Measurements from ENCODE around the gene CCDC63. TPM values are rescaled to one million over a fixed set of nuclear protein-coding genes. Genes with fewer than 3 reads are reported as not detected.

The CCDC63 gene
- total RNA-seq, 2 experiments from 2014 or later, result not detected

- no TSS peak for BruUV-seq (replicated peaks)
- ChIA-PET POLR2A (interaction anchor here (0.6 kb wide), 1 partner anchor 12 kb away, joined by 3 read pairs; no protein-coding TSS in a partner anchor), CTCF (ENCODE audit: unreplicated experiment) (interaction anchor here (0.6 kb wide), 1 partner anchor 17 kb away, joined by 3 read pairs; no protein-coding TSS in a partner anchor)
- no peaks in the 10 kb centered on the region for H3K4me1 ChIP-seq (ENCODE audit: insufficient read depth, low read length, poor library complexity, severe bottlenecking)
- H3K36me3 ChIP-seq (ENCODE audit: insufficient read depth, low read length), result no peaks in the 10 kb centered on the region
- no peaks in the 10 kb centered on the region for H3K79me2 ChIP-seq (ENCODE audit: insufficient read depth, low read depth, low read length)
- H3K9me2 ChIP-seq (ENCODE audit: insufficient read depth, low read length), result no peaks in the 10 kb centered on the region
- H2AFZ ChIP-seq (ENCODE audit: low read length), result no peak overlapping the region
- no peak for DNase-seq (ENCODE audit: low spot score)
- TF ChIP-seq CTCF (conservative IDR thresholded peaks at IDR 0.05; ENCODE audit: low read length) (no peak), EZH2phosphoT487 (IDR thresholded peaks at IDR 0.05; ENCODE audit: borderline replicate concordance, low read depth, low read length) (no peak)
- H3K9me3 ChIP-seq (ENCODE audit: low read length), result no peaks in the 10 kb centered on the region
- no peak overlapping the region for H3K4me3 ChIP-seq (ENCODE audit: low read depth, low read length, poor library complexity, severe bottlenecking)
- H3K4me2 ChIP-seq (ENCODE audit: low read length), result no peak overlapping the region
- no peak overlapping the region for H3K27ac ChIP-seq (ENCODE audit: low read depth, low read length, poor library complexity, severe bottlenecking)
- H4K20me1 ChIP-seq (ENCODE audit: insufficient read depth, low read length), result no peaks in the 10 kb centered on the region
- intact Hi-C loops (cut with micrococcal nuclease; ENCODE audit: unreplicated experiment), result no loop called here
These were observed 77.0 kb downstream of the CCDC63 start for GRCh38 chr12:110923692-110924334.

GRCh38 chr12:110927546-110927945 lies 80.8 kb downstream of the CCDC63 start:
- no TSS peak for BruUV-seq (replicated peaks)
- intact Hi-C loops (cut with micrococcal nuclease; ENCODE audit: unreplicated experiment), result no loop called here
- Histone ChIP-seq H3K79me2 (ENCODE audit: insufficient read depth, low read depth, low read length) (no peaks in the 10 kb centered on the region), H2AFZ (ENCODE audit: low read length) (no peak overlapping the region), H3K4me2 (ENCODE audit: low read length) (no peak overlapping the region), H3K9me3 (ENCODE audit: low read length) (no peaks in the 10 kb centered on the region), H3K9me2 (ENCODE audit: insufficient read depth, low read length) (no peaks in the 10 kb centered on the region), H3K4me3 (ENCODE audit: low read depth, low read length, poor library complexity, severe bottlenecking) (no peak overlapping the region), H3K27ac (ENCODE audit: low read depth, low read length, poor library complexity, severe bottlenecking) (no peak overlapping the region), H3K4me1 (ENCODE audit: insufficient read depth, low read length, poor library complexity, severe bottlenecking) (no peaks in the 10 kb centered on the region), H3K36me3 (ENCODE audit: insufficient read depth, low read length) (no peaks in the 10 kb centered on the region), H4K20me1 (ENCODE audit: insufficient read depth, low read length) (no peaks in the 10 kb centered on the region)
- DNase-seq (ENCODE audit: low spot score), result no peak
- CTCF ChIA-PET (ENCODE audit: unreplicated experiment), result no interaction called here
- POLR2A ChIA-PET, result no interaction called here
- TF ChIP-seq CTCF (conservative IDR thresholded peaks at IDR 0.05; ENCODE audit: low read length), result no peak
- TF ChIP-seq EZH2phosphoT487 (IDR thresholded peaks at IDR 0.05; ENCODE audit: borderline replicate concordance, low read depth, low read length), result no peak

GRCh38 chr12:110928700-110929099 lies 81.9 kb downstream of the CCDC63 start:
- H3K4me3 ChIP-seq (ENCODE audit: low read depth, low read length, poor library complexity, severe bottlenecking), result no peak overlapping the region
- no peak overlapping the region for H3K27ac ChIP-seq (ENCODE audit: low read depth, low read length, poor library complexity, severe bottlenecking)
- H3K9me3 ChIP-seq (ENCODE audit: low read length), result no peaks in the 10 kb centered on the region
- ChIA-PET POLR2A (no interaction called here), CTCF (ENCODE audit: unreplicated experiment) (no interaction called here)
- intact Hi-C loops (cut with micrococcal nuclease; ENCODE audit: unreplicated experiment), result no loop called here
- no peak overlapping the region for H2AFZ ChIP-seq (ENCODE audit: low read length)
- DNase-seq (ENCODE audit: low spot score), result no peak
- H3K36me3 ChIP-seq (ENCODE audit: insufficient read depth, low read length), result no peaks in the 10 kb centered on the region
- no peaks in the 10 kb centered on the region for H3K79me2 ChIP-seq (ENCODE audit: insufficient read depth, low read depth, low read length)
- no peaks in the 10 kb centered on the region for H4K20me1 ChIP-seq (ENCODE audit: insufficient read depth, low read length)
- no peaks in the 10 kb centered on the region for H3K4me1 ChIP-seq (ENCODE audit: insufficient read depth, low read length, poor library complexity, severe bottlenecking)
- no peak overlapping the region for H3K4me2 ChIP-seq (ENCODE audit: low read length)
- H3K9me2 ChIP-seq (ENCODE audit: insufficient read depth, low read length), result no peaks in the 10 kb centered on the region
- no peak for TF ChIP-seq EZH2phosphoT487 (IDR thresholded peaks at IDR 0.05; ENCODE audit: borderline replicate concordance, low read depth, low read length)
- TF ChIP-seq CTCF (conservative IDR thresholded peaks at IDR 0.05; ENCODE audit: low read length), result no peak
- BruUV-seq (replicated peaks), result no TSS peak

Data from OCI-LY7 (cell line).